ENCODE data around the gene TNFRSF14.

GRCh38 chr1:2529784-2530512 lies 26.2 kb upstream of the TNFRSF14 start, which contains the start of gene HES5:
- TF ChIP-seq, protein P1, sequence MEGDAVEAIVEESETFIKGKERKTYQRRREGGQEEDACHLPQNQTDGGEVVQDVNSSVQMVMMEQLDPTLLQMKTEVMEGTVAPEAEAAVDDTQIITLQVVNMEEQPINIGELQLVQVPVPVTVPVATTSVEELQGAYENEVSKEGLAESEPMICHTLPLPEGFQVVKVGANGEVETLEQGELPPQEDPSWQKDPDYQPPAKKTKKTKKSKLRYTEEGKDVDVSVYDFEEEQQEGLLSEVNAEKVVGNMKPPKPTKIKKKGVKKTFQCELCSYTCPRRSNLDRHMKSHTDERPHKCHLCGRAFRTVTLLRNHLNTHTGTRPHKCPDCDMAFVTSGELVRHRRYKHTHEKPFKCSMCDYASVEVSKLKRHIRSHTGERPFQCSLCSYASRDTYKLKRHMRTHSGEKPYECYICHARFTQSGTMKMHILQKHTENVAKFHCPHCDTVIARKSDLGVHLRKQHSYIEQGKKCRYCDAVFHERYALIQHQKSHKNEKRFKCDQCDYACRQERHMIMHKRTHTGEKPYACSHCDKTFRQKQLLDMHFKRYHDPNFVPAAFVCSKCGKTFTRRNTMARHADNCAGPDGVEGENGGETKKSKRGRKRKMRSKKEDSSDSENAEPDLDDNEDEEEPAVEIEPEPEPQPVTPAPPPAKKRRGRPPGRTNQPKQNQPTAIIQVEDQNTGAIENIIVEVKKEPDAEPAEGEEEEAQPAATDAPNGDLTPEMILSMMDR (IDR thresholded peaks at IDR 0.05), result no peak
- no peak for TF ChIP-seq POLR2A (IDR thresholded peaks at IDR 0.05)
